ENCODE measurements around the gene PITPNM3. TPM values are rescaled to one million over a fixed set of nuclear protein-coding genes. Genes with fewer than 3 reads are reported as not detected.
A peak's percentile ranks its signal among the peaks of the same experiment; 100 is the strongest.

PITPNM3 gene
- polyA plus RNA-seq, 3 donors, result 7.4 to 11.2 (median 10.2) TPM

DNA sequence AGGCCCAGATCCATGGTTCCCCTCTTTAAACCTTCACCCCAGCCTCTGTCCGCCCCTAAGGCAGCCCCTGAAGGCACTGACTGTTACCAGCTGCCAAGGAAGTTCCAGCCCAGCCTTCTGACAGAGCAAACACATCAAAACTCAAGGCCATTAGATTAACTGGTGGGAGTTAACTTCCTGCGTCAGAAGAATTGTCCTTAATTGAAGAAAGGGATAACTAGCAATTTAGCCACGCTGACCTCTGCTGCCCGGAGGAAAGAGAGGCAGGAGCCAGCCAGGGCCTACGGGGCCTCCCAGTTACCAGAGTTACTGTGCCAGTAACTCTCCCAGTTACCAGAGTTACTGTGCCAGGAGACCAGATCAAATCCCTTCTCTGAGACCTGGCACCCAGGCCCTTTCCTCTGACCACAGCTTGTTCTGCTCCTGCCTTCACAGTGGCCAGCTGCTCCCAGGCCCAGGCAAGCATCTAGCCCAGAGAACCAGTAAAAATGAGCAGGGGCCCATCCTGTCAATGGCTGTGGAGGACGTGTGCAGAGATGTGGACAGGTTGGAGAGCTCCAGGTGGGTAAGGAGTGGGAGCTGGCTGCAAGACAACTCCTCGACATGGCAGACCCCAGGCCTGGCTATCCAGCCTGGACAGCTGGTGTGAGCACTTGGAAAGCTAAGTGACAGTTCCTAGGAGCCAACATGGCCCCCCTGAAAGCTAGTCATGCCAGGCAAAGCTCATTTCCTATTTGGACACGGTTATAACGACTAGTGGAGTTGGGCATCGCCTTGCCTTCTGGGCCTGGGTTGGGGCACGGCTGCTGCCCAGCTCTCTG is 2.8 kb upstream of the PITPNM3 start:
- DNase-seq (ENCODE audit: extremely low read depth in 1 of 11, low read depth in 9 of 11, low spot score in 4 of 11), result peak in 8 of 11 donors; percentile 66 to 87 (median 76)

DNA sequence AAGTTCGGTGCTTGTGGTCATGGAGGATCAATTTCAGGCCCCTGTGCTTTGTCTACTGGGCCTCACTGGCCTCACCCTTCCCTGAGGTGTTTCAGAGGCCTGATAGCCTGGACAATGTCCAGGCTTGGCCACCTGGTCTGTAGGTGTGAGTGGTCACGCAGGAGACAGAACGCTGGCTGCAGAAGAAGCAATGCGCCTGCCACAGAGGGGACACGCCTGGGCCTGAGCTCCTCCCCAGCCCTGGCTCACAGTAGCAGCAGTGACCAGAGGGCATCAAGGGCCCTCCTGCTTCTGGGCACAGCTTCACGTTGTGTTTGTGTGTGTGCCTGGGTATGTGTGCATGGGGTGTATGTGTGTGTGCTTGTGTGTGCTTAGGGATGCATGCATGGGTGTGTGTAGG is 1.9 kb upstream of the PITPNM3 start:
- DNase-seq (ENCODE audit: extremely low read depth in 1 of 11, low read depth in 9 of 11, low spot score in 4 of 11), result no peak

GRCh38 chr17:6557040-6557438 is 684 bp upstream of the PITPNM3 start:
- DNase-seq (ENCODE audit: extremely low read depth in 1 of 11, low read depth in 9 of 11, low spot score in 4 of 11), result no peak

DNA sequence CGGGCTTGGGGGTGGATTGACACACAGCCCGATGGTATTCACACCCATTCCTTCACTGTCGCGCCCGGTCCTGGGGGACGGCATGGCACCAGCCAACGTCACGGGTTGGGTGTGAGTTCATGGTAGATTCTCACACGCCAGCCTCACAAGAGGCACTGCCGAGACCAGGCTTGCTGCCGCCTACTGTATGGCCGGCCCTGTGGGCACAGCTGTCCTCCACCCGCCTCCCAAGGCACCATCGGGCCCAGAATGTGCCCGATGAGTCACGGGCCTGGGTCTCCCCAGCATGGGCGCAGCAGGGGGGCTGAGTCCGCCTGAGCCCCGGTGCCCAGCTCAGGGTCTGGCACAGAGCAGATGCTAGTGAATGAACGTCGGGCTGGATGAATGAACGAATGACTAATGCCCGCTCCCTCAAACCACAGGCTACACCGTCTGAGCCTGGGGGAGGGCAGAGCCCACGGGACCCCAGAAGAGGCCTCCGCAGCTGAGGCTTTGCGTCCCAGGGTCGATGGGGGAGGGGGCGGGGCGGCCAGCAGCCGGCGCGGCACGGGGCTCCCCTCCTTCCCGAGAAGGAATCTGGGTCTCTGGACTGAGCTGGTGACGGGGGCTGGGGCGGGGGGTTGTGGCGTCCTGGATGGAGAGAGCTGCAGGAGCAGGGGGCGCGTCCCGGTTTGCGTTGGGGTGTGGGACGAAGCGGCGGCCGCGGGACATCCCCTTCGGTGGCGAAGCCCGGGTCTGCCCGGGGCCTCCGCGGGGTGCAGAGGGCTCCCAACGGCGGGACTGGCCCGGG is 829 bp downstream of the PITPNM3 start:
- no peak for DNase-seq (ENCODE audit: extremely low read depth in 1 of 11, low read depth in 9 of 11, low spot score in 4 of 11)

GRCh38 chr17:6554871-6555330 is 1.5 kb downstream of the PITPNM3 start:
- DNase-seq (ENCODE audit: extremely low read depth in 1 of 11, low read depth in 9 of 11, low spot score in 4 of 11), result no peak

- DNase-seq (ENCODE audit: extremely low read depth in 1 of 11, low read depth in 9 of 11, low spot score in 4 of 11), result no peak
Observed at GRCh38 chr17:6554342-6554741, 2.0 kb downstream of the PITPNM3 start.

DNA sequence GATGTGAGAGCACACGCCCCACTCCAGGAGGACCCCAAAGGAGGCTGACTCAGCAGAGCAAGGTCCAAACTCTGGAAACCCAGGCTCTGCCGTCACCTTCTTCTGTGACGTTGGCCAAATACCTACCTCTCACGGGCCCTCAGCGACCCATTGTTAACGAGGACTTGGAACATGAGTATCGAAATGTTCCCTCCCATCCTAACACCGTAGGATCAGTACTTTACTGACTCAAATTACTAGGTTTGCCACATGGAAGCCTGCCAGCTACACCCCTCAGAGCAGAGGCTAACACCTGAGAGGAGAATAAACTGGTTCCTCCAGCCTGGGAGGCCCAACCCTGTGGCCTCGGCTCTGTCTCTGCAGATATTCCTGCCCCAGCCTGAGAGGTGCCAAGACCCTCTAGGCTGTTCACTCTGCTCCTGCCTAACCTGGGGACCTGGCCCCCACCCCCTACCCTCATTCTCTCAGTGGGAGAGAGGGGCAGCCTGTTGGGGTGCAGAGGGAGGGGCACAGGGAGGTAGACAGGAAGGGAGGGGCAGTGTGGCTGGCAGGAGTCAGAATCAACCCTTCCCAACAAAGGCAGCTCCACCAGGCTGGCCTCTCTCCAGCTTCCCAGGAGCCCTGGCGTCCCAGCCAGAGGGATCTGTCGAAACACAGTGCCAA is 4.4 kb downstream of the PITPNM3 start:
- no peak for DNase-seq (ENCODE audit: extremely low read depth in 1 of 11, low read depth in 9 of 11, low spot score in 4 of 11)

- DNase-seq (ENCODE audit: extremely low read depth in 1 of 11, low read depth in 9 of 11, low spot score in 4 of 11), result no peak
Observed at GRCh38 chr17:6551356-6551755, 5.0 kb downstream of the PITPNM3 start.

DNA sequence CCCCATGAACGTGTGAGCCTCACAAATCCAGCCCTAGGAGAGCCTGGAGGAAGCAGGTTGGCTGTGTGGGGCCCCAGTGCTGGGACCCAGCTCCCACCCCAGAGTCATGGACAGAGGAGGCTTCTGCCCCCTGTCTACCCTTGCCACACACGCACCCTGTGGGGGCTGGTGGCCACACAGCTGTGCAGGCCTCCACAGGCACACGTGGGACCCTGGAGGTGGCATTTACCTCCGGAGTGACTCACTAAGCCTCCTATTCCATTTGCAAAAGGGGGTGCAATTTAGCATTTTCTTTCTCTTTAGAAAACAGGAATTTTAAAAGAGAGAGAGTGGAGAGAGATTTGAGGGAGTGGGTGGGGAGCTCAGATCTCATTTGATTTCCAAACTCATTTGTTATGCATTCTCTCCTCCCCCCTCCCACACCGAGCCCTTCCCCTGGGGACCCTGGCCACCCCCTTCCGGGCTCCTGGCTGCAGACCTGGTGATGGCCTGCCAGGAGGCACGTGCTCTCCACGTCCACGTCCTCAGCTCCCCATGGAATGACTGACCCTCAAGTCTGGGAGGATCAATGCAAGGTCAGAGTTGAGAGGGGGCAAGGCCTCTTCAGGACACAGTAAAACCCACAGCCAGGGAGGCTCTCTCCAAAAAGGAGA is 6.8 kb downstream of the PITPNM3 start:
- no peak for DNase-seq (ENCODE audit: extremely low read depth in 1 of 11, low read depth in 9 of 11, low spot score in 4 of 11)

DNA sequence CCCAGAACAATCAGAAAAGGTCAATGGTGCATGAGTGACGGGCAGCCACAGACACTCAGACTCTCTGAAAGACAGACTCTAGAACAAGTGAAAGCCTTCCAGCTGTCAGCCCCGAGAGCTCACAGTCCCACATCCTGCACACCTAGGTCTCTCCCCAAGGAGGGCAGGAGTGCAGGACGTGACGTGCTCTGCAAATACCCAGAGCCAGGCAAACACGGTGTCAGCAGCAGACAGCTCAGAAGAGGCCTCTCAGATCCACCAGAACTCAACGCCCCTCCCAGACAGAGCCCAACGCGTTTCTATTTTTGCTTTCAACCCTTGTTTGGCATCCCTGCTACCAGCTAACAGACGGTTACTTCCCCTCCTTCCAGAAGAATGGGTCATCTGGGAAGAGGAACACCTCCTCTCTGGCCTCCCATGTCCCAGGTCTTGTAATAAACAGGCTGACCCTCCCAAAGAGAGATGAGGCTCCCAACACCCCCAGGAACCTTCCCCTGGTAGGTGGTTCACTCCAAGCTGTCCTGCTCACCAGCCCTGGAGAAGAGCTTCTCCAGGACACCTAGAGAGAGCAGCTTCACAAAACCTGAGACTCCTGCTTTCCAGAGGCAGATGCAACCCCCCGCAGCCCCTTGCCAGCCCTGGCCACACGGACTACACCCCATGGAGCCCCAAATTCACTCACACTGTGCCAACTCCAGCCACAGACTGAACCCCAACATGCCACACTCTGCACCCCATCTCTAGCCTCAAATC is 7.6 kb downstream of the PITPNM3 start:
- no peak for DNase-seq (ENCODE audit: extremely low read depth in 1 of 11, low read depth in 9 of 11, low spot score in 4 of 11)

GRCh38 chr17:6548034-6548433 is 8.3 kb downstream of the PITPNM3 start:
- no peak for DNase-seq (ENCODE audit: extremely low read depth in 1 of 11, low read depth in 9 of 11, low spot score in 4 of 11)

DNA sequence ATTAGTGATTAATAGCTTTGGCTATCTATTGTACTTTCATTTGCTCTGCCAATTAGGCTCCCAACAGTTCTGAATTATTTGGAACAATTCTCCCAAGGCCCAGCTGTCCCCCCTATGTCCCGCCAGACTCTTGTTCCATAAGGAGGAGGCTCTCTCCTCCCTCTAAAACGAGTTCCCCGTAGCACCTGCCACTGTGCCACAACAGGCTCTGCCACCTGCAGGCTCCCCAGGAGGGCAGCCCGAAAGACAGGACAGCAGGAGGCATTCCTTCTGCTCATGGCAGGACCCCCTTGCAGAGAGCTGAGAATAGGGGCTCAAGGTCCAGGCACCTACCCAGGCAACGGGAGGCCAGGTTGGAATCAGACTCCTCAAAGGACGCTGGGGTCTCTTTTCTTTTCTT is 9.0 kb downstream of the PITPNM3 start:
- DNase-seq (ENCODE audit: extremely low read depth in 1 of 11, low read depth in 9 of 11, low spot score in 4 of 11), result no peak

- no peak for DNase-seq (ENCODE audit: extremely low read depth in 1 of 11, low read depth in 9 of 11, low spot score in 4 of 11)
Observed at GRCh38 chr17:6546069-6546718, 10.2 kb downstream of the PITPNM3 start.

GRCh38 chr17:6545291-6545690 is 11.1 kb downstream of the PITPNM3 start:
- no peak for DNase-seq (ENCODE audit: extremely low read depth in 1 of 11, low read depth in 9 of 11, low spot score in 4 of 11)

GRCh38 chr17:6544011-6544370 is 12.4 kb downstream of the PITPNM3 start:
- DNase-seq (ENCODE audit: extremely low read depth in 1 of 11, low read depth in 9 of 11, low spot score in 4 of 11), result no peak

DNA sequence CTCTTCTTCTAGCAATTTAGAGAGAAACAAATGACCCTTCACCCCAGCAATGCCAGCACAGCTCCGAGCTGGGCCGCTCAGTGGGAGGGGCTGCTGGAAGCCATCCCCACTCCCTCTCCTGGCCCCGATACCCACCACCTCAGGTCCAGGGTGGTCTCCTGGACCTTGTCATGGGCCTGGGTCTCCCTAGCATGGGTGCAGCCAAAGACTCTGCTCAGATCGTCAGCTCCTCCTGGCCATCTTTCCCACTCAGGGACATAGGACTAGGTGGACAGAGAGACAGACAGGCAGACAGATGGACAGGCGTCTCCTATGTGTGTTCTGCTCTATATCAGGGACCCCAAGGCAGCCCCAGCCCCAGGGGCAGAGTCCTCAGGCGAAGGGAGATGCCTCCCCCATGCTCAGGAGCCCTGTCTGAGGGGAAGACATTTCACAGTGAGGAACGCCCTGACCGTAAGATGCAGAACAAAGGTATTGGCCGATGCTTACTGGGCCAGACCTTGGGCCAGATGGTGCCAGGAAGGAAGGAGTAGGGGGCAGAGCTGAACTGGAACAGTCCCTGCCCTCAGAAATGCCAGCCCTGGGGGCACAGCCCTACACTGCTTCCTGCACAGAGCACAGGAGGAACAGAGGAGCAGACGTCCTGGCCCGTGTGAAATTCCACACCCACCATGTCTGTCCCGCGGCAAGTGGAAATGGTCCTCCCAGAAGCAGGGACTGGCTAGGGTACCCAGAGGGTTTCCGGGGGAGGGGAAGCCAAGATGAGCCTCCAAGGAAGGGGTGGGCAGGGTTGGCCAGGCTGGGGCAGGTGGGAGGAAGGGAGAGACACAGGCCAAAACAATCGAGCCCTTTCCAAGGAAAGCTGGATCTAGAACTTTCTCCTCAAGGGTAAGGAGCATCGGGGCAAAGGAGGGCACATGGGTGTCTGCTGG is 13.0 kb downstream of the PITPNM3 start:
- no peak for DNase-seq (ENCODE audit: extremely low read depth in 1 of 11, low read depth in 9 of 11, low spot score in 4 of 11)

- no peak for DNase-seq (ENCODE audit: extremely low read depth in 1 of 11, low read depth in 9 of 11, low spot score in 4 of 11)
Observed at GRCh38 chr17:6542577-6542976, 13.8 kb downstream of the PITPNM3 start.
